ENCODE data around the gene KCNMA1. TPM values are rescaled to one million over a fixed set of nuclear protein-coding genes. Genes with fewer than 3 reads are reported as not detected.

The KCNMA1 gene
- polyA plus RNA-seq, 4 donors = 2.7 to 8.6 (median 7.7) TPM

GRCh38 chr10:76925636-76926405, 711.8 kb downstream of the KCNMA1 start:
- Histone ChIP-seq H3K27ac (ENCODE audit: low read depth in 1 of 3, low read length in 2 of 3) (no peak overlapping the region), H3K36me3 (ENCODE audit: control insufficient read depth in 3 of 3, insufficient read depth in 2 of 3, low read depth in 1 of 3, low read length in 3 of 3) (no peaks in the 10 kb centered on the region), H3K27me3 (ENCODE audit: control insufficient read depth in 3 of 3, insufficient read depth in 3 of 3, low read length in 3 of 3) (no peaks in the 10 kb centered on the region), H3K4me3 (ENCODE audit: low read depth in 1 of 3, low read length in 3 of 3) (no peak overlapping the region), H3K4me1 (ENCODE audit: control insufficient read depth in 3 of 3, insufficient read depth in 2 of 3, low read depth in 1 of 3, low read length in 2 of 3) (no peaks in the 10 kb centered on the region), H3K9me3 (ENCODE audit: control insufficient read depth in 2 of 2, insufficient read depth in 1 of 2, low read depth in 1 of 2, low read length in 1 of 2) (no peaks in the 10 kb centered on the region)
- 69 to 76% (median 72%) methylated on average over 6 of the region's 6 CpGs for WGBS, 3 donors
- FAIRE-seq (no peak), DNase-seq (no peak)

DNA sequence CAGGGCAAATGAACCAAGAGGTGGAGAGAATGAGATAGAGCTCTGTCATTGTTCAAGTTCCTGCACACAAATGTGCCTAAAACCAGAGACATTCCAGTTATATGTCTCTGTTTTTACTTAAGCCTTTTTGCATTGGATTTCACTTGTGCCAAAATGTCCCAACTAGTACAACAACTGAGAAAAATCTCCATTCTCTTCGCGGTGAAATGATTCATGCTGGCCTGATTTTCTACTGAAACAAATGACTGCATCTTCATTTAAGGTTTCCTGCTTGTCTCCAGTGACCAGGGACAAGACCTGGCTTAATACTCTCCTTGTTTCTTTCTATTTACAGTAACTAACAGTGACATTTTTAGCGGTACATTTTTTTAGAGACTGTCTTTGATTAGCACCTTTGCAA, 714.9 kb downstream of the KCNMA1 start:
- no peaks in the 10 kb centered on the region for H3K36me3 ChIP-seq (ENCODE audit: control insufficient read depth in 3 of 3, insufficient read depth in 2 of 3, low read depth in 1 of 3, low read length in 3 of 3)
- DNase-seq (no peak), FAIRE-seq (no peak)
- no peak overlapping the region for H3K27ac ChIP-seq (ENCODE audit: low read depth in 1 of 3, low read length in 2 of 3)
- no peaks in the 10 kb centered on the region for H3K9me3 ChIP-seq (ENCODE audit: control insufficient read depth in 2 of 2, insufficient read depth in 1 of 2, low read depth in 1 of 2, low read length in 1 of 2)
- H3K4me3 ChIP-seq (ENCODE audit: low read depth in 1 of 3, low read length in 3 of 3) = no peak overlapping the region
- H3K27me3 ChIP-seq (ENCODE audit: control insufficient read depth in 3 of 3, insufficient read depth in 3 of 3, low read length in 3 of 3) = no peaks in the 10 kb centered on the region
- H3K4me1 ChIP-seq (ENCODE audit: control insufficient read depth in 3 of 3, insufficient read depth in 2 of 3, low read depth in 1 of 3, low read length in 2 of 3) = no peaks in the 10 kb centered on the region
- whole genome bisulfite sequencing, 3 donors = 77 to 86% (median 83%) methylated on average over 3 of the region's 3 CpGs

- Histone ChIP-seq H3K27ac (ENCODE audit: low read depth in 1 of 3, low read length in 2 of 3) (no peak overlapping the region), H3K9me3 (ENCODE audit: control insufficient read depth in 2 of 2, insufficient read depth in 1 of 2, low read depth in 1 of 2, low read length in 1 of 2) (no peaks in the 10 kb centered on the region), H3K36me3 (ENCODE audit: control insufficient read depth in 3 of 3, insufficient read depth in 2 of 3, low read depth in 1 of 3, low read length in 3 of 3) (no peaks in the 10 kb centered on the region), H3K27me3 (ENCODE audit: control insufficient read depth in 3 of 3, insufficient read depth in 3 of 3, low read length in 3 of 3) (no peaks in the 10 kb centered on the region), H3K4me3 (ENCODE audit: low read depth in 1 of 3, low read length in 3 of 3) (no peak overlapping the region), H3K4me1 (ENCODE audit: control insufficient read depth in 3 of 3, insufficient read depth in 2 of 3, low read depth in 1 of 3, low read length in 2 of 3) (no peaks in the 10 kb centered on the region)
- FAIRE-seq = no peak
- DNase-seq = no peak
- WGBS, 3 donors = 56 to 68% (median 62%) methylated on average over 2 of the region's 2 CpGs
Observed at GRCh38 chr10:76921383-76922010, 716.1 kb downstream of the KCNMA1 start.

- H3K36me3 ChIP-seq (ENCODE audit: control insufficient read depth in 3 of 3, insufficient read depth in 2 of 3, low read depth in 1 of 3, low read length in 3 of 3) = no peaks in the 10 kb centered on the region
- H3K4me3 ChIP-seq (ENCODE audit: low read depth in 1 of 3, low read length in 3 of 3) = no peak overlapping the region
- 85 to 97% (median 92%) methylated on average over 2 of the region's 2 CpGs for WGBS, 3 donors
- no peaks in the 10 kb centered on the region for H3K27me3 ChIP-seq (ENCODE audit: control insufficient read depth in 3 of 3, insufficient read depth in 3 of 3, low read length in 3 of 3)
- H3K27ac ChIP-seq (ENCODE audit: low read depth in 1 of 3, low read length in 2 of 3) = no peak overlapping the region
- no peaks in the 10 kb centered on the region for H3K4me1 ChIP-seq (ENCODE audit: control insufficient read depth in 3 of 3, insufficient read depth in 2 of 3, low read depth in 1 of 3, low read length in 2 of 3)
- H3K9me3 ChIP-seq (ENCODE audit: control insufficient read depth in 2 of 2, insufficient read depth in 1 of 2, low read depth in 1 of 2, low read length in 1 of 2) = no peaks in the 10 kb centered on the region
- FAIRE-seq (no peak), DNase-seq (no peak)
Observed at GRCh38 chr10:76920581-76920980, 717.0 kb downstream of the KCNMA1 start.

GRCh38 chr10:76918106-76918505, 719.5 kb downstream of the KCNMA1 start:
- Histone ChIP-seq H3K27me3 (ENCODE audit: control insufficient read depth in 3 of 3, insufficient read depth in 3 of 3, low read length in 3 of 3) (no peaks in the 10 kb centered on the region), H3K4me3 (ENCODE audit: low read depth in 1 of 3, low read length in 3 of 3) (no peak overlapping the region), H3K36me3 (ENCODE audit: control insufficient read depth in 3 of 3, insufficient read depth in 2 of 3, low read depth in 1 of 3, low read length in 3 of 3) (no peaks in the 10 kb centered on the region), H3K4me1 (ENCODE audit: control insufficient read depth in 3 of 3, insufficient read depth in 2 of 3, low read depth in 1 of 3, low read length in 2 of 3) (no peaks in the 10 kb centered on the region), H3K27ac (ENCODE audit: low read depth in 1 of 3, low read length in 2 of 3) (no peak overlapping the region), H3K9me3 (ENCODE audit: control insufficient read depth in 2 of 2, insufficient read depth in 1 of 2, low read depth in 1 of 2, low read length in 1 of 2) (no peaks in the 10 kb centered on the region)
- WGBS, 3 donors = 52 to 78% (median 74%) methylated on average over 1 of the region's 1 CpG
- no peak for DNase-seq
- no peak for FAIRE-seq

GRCh38 chr10:76917071-76917470, 720.5 kb downstream of the KCNMA1 start:
- Histone ChIP-seq H3K4me1 (ENCODE audit: control insufficient read depth in 3 of 3, insufficient read depth in 2 of 3, low read depth in 1 of 3, low read length in 2 of 3) (no peaks in the 10 kb centered on the region), H3K9me3 (ENCODE audit: control insufficient read depth in 2 of 2, insufficient read depth in 1 of 2, low read depth in 1 of 2, low read length in 1 of 2) (no peaks in the 10 kb centered on the region), H3K27ac (ENCODE audit: low read depth in 1 of 3, low read length in 2 of 3) (no peak overlapping the region), H3K27me3 (ENCODE audit: control insufficient read depth in 3 of 3, insufficient read depth in 3 of 3, low read length in 3 of 3) (no peaks in the 10 kb centered on the region), H3K4me3 (ENCODE audit: low read depth in 1 of 3, low read length in 3 of 3) (no peak overlapping the region), H3K36me3 (ENCODE audit: control insufficient read depth in 3 of 3, insufficient read depth in 2 of 3, low read depth in 1 of 3, low read length in 3 of 3) (no peaks in the 10 kb centered on the region)
- WGBS, 3 donors = 91 to 93% (median 91%) methylated on average over 8 of the region's 8 CpGs
- FAIRE-seq (no peak), DNase-seq (no peak)

- no peak for DNase-seq
- H3K27ac ChIP-seq (ENCODE audit: low read depth in 1 of 3, low read length in 2 of 3) = no peak overlapping the region
- no peaks in the 10 kb centered on the region for H3K36me3 ChIP-seq (ENCODE audit: control insufficient read depth in 3 of 3, insufficient read depth in 2 of 3, low read depth in 1 of 3, low read length in 3 of 3)
- H3K4me1 ChIP-seq (ENCODE audit: control insufficient read depth in 3 of 3, insufficient read depth in 2 of 3, low read depth in 1 of 3, low read length in 2 of 3) = no peaks in the 10 kb centered on the region
- H3K4me3 ChIP-seq (ENCODE audit: low read depth in 1 of 3, low read length in 3 of 3) = no peak overlapping the region
- no peaks in the 10 kb centered on the region for H3K27me3 ChIP-seq (ENCODE audit: control insufficient read depth in 3 of 3, insufficient read depth in 3 of 3, low read length in 3 of 3)
- WGBS, 3 donors = 85 to 91% (median 89%) methylated on average over 4 of the region's 4 CpGs
- no peaks in the 10 kb centered on the region for H3K9me3 ChIP-seq (ENCODE audit: control insufficient read depth in 2 of 2, insufficient read depth in 1 of 2, low read depth in 1 of 2, low read length in 1 of 2)
- no peak for FAIRE-seq
Observed at GRCh38 chr10:76916536-76916935, 721.1 kb downstream of the KCNMA1 start.

GRCh38 chr10:76915316-76915715, 722.3 kb downstream of the KCNMA1 start:
- DNase-seq = no peak
- Histone ChIP-seq H3K4me1 (ENCODE audit: control insufficient read depth in 3 of 3, insufficient read depth in 2 of 3, low read depth in 1 of 3, low read length in 2 of 3) (no peaks in the 10 kb centered on the region), H3K9me3 (ENCODE audit: control insufficient read depth in 2 of 2, insufficient read depth in 1 of 2, low read depth in 1 of 2, low read length in 1 of 2) (no peaks in the 10 kb centered on the region), H3K4me3 (ENCODE audit: low read depth in 1 of 3, low read length in 3 of 3) (no peak overlapping the region), H3K36me3 (ENCODE audit: control insufficient read depth in 3 of 3, insufficient read depth in 2 of 3, low read depth in 1 of 3, low read length in 3 of 3) (no peaks in the 10 kb centered on the region), H3K27ac (ENCODE audit: low read depth in 1 of 3, low read length in 2 of 3) (no peak overlapping the region), H3K27me3 (ENCODE audit: control insufficient read depth in 3 of 3, insufficient read depth in 3 of 3, low read length in 3 of 3) (no peaks in the 10 kb centered on the region)
- FAIRE-seq = no peak
- 68 to 84% (median 80%) methylated on average over 2 of the region's 2 CpGs for WGBS, 3 donors

Measured in small intestine (tissue), 7 donors.